Ovary (tissue), 9 donors: ENCODE data around the gene AQP7. TPM values are rescaled to one million over a fixed set of nuclear protein-coding genes. Genes with fewer than 3 reads are reported as not detected.
"Not testable (repeated sequence)": the region's sequence is repeated elsewhere in the genome, so short reads cannot be mapped to it uniquely, and the experiment has no call there.

Experiments used
- DNase-seq, 5 donors: peaks; one replicate each; pipeline ENCODE4 v3.0.0-alpha.2; 2019 to 2020
- H3K27ac ChIP-seq, 2 donors: fragments of 200-600 bp; one replicate each; pipeline versions ENCODE4 v1.5.1 to v1.8.0; 2019 to 2022
- H3K27me3 ChIP-seq: fragments of 200-600 bp; one replicate; pipeline ENCODE4 v1.8.0; 2022
- H3K36me3 ChIP-seq: fragments of 200-600 bp; sonication (generic); one replicate; pipeline ENCODE4 v1.5.1; 2019
- H3K4me1 ChIP-seq: one replicate; pipeline ENCODE4 v1.8.1; 2013; ENCODE audit warnings: mild to moderate bottlenecking, moderate library complexity; ENCODE audit not compliant: insufficient read depth
- H3K4me3 ChIP-seq: fragments of 200-600 bp; sonication (generic); one replicate; pipeline ENCODE4 v1.5.1; 2017
- H3K9me3 ChIP-seq, 2 donors: fragments of 200-600 bp in 1 of 2; sonication (generic) in 1 of 2; one replicate each; pipeline versions ENCODE4 v1.5.1 to v1.8.1; 2013 to 2019; ENCODE audit warnings: mild to moderate bottlenecking in 1 of 2, moderate library complexity in 1 of 2
- CTCF ChIP-seq, 3 donors: fragments of 450-650 bp in 2 of 3; fragments of 200-600 bp in 1 of 3; IDR thresholded peaks; one replicate each; pipeline versions ENCODE4 v1.5.1 to v1.8.0; 2016 to 2022; ENCODE audit warnings: antibody characterized with exemption in 3 of 3, mild to moderate bottlenecking in 1 of 3
- EP300 ChIP-seq: sonication (generic); formaldehyde crosslinking; IDR thresholded peaks from one replicate; pipeline ENCODE4 v1.6.1; 2017; ENCODE audit warnings: antibody characterized with exemption
- POLR2A ChIP-seq: fragments of 450-650 bp; IDR thresholded peaks from one replicate; pipeline ENCODE4 v1.6.1; 2017; ENCODE audit warnings: antibody characterized with exemption, mild to moderate bottlenecking, moderate library complexity
- WGBS, 3 donors: extraction: QIAGEN DNeasy Blood & Tissue Kit in 1 of 3; methylation state at CpG; one replicate each; pipeline versions ENCODE4 v1.1.5 to v1.1.7; 2013 to 2017; 5-methylcytosine and 5-hydroxymethylcytosine counted together
- intact Hi-C, 4 donors: fragments of 100-400 bp; cut with DNase I; formaldehyde crosslinking; loops; one replicate each; pipeline versions ENCODE4 v1.11.0 to v1.15.1; 2022 to 2023
- polyA plus RNA-seq, 2 donors: library from polyadenylated mRNA; stranded (reverse); fragments of 200-250 nt in 1 of 2; fragments of 350-450 nt in 1 of 2; fragmentation: Illumina TruSeq in 1 of 2; extraction: RNeasy Lipid Tissue Mini Kit (QIAGEN cat#74804) in 1 of 2; gene quantifications; one replicate each; pipeline ENCODE4 v1.2.3, GENCODE V29; 2013 to 2014
- total RNA-seq, 7 donors: library from RNA; depleted of rRNA in 2 of 7; stranded (reverse); fragments of >200 nt in 2 of 7; fragmentation: NEBNext Ultra II Directional in 3 of 7; extraction: Animal tissue kit (Norgen Biotek cat#: 25700) in 3 of 7; gene quantifications; one replicate each; pipeline versions ENCODE4 v1.1.0 to v1.2.4, GENCODE V29; 2016 to 2023
- donor health status: DM: no; HTN: no; CAD: no; lungs with moderate emphysema.
- donor health status: DM: no; HTN: no; CAD: no.
- donor health status: Bipolar disorder and iron deficiency.
- donor health status: DM: yes; HTN: yes; CAD: no.
- donor health status: DM: no; HTN: no; CAD: no.
- donor health status: DM: yes; HTN: yes; CAD: no.

The AQP7 gene
- total and polyA plus RNA-seq, 9 donors, result 1.1 to 3.8 (median 2.2) TPM

- no peak for TF ChIP-seq POLR2A
- no peak for TF ChIP-seq EP300
- TF ChIP-seq CTCF (IDR thresholded peaks at IDR 0.05), result no peak
- Histone ChIP-seq H3K4me1 (no peaks in the 10 kb centered on the region), H3K27ac (no peak overlapping the region), H3K27me3 (no peaks in the 10 kb centered on the region), H3K4me3 (no peak overlapping the region), H3K36me3 (no peaks in the 10 kb centered on the region), H3K9me3 (no peaks in the 10 kb centered on the region)
- intact Hi-C loops, result loop anchor here in 1 of 4 donors (5.0 kb wide), 1 partner anchor 53 kb away; no protein-coding TSS in a partner anchor
- WGBS, 3 donors, result 70 to 76% (median 74%) methylated on average over 3 of the region's 3 CpGs
- DNase-seq, result no peak
Observed at GRCh38 chr9:33414268-33414667, 11.9 kb upstream of the AQP7 start.

- no peaks in the 10 kb centered on the region for H3K9me3 ChIP-seq
- H3K27me3 ChIP-seq, result no peaks in the 10 kb centered on the region
- TF ChIP-seq EP300 (no peak), POLR2A (no peak)
- H3K27ac ChIP-seq, result no peak overlapping the region
- intact Hi-C loops, result no loop called here
- no peaks in the 10 kb centered on the region for H3K4me1 ChIP-seq
- H3K4me3 ChIP-seq, result no peak overlapping the region
- H3K36me3 ChIP-seq, result no peaks in the 10 kb centered on the region
- 62 to 77% (median 70%) methylated on average over 5 of the region's 5 CpGs for WGBS, 3 donors
- DNase-seq, result no peak
Observed at GRCh38 chr9:33408087-33408486, 5.7 kb upstream of the AQP7 start.

- intact Hi-C loops, result no loop called here
- no peak overlapping the region for H3K4me3 ChIP-seq
- TF ChIP-seq EP300 (no peak), CTCF (IDR thresholded peaks at IDR 0.05) (no peak), POLR2A (no peak)
Observed at GRCh38 chr9:33407061-33407460, 4.7 kb upstream of the AQP7 start.

GRCh38 chr9:33404788-33405362 lies 2.5 kb upstream of the AQP7 start:
- no peaks in the 10 kb centered on the region for H3K36me3 ChIP-seq
- intact Hi-C loops, result no loop called here
- no peak for DNase-seq
- H3K4me1 ChIP-seq, result peaks cover 6% of the 10 kb centered on the region
- no peaks in the 10 kb centered on the region for H3K9me3 ChIP-seq
- no peak for TF ChIP-seq POLR2A
- no peak for TF ChIP-seq CTCF (IDR thresholded peaks at IDR 0.05)
- no peak for TF ChIP-seq EP300
- no peak overlapping the region for H3K27ac ChIP-seq
- 85 to 90% (median 87%) methylated on average over 4 of the region's 4 CpGs for WGBS, 3 donors
- no peak overlapping the region for H3K4me3 ChIP-seq
- no peaks in the 10 kb centered on the region for H3K27me3 ChIP-seq

More at GRCh38 chr9:33407061-33407460, 4.7 kb upstream of the AQP7 start:
- no peak for DNase-seq
- Histone ChIP-seq H3K9me3 (no peaks in the 10 kb centered on the region), H3K27me3 (no peaks in the 10 kb centered on the region), H3K4me1 (peaks cover under 1% of the 10 kb centered on the region), H3K27ac (no peak overlapping the region), H3K36me3 (no peaks in the 10 kb centered on the region)
- WGBS, 3 donors, result 91 to 97% (median 96%) methylated on average over 3 of the region's 3 CpGs

- no peaks in the 10 kb centered on the region for H3K27me3 ChIP-seq
- DNase-seq, result no peak
- peaks cover 8% of the 10 kb centered on the region for H3K4me1 ChIP-seq
- intact Hi-C loops, result no loop called here
- H3K9me3 ChIP-seq, result no peaks in the 10 kb centered on the region
- TF ChIP-seq POLR2A (no peak), CTCF (IDR thresholded peaks at IDR 0.05) (no peak), EP300 (no peak)
- H3K4me3 ChIP-seq, result no peak overlapping the region
- 82 to 87% (median 86%) methylated on average over 17 of the region's 17 CpGs for WGBS, 3 donors
- no peaks in the 10 kb centered on the region for H3K36me3 ChIP-seq
- no peak overlapping the region for H3K27ac ChIP-seq
Observed at GRCh38 chr9:33403941-33404787, 1.8 kb upstream of the AQP7 start.

- DNase-seq, intact Hi-C loops, H3K36me3 ChIP-seq, H3K9me3 ChIP-seq, H3K4me3 ChIP-seq, H3K4me1 ChIP-seq, H3K27me3 ChIP-seq: not testable (repeated sequence)
- H3K27ac ChIP-seq, result peak overlapping the region in 1 of 2 donors; percentile 21
- 22 to 53% (median 46%) methylated on average over 9 to 10 of the region's 10 CpGs for WGBS, 3 donors
Observed at GRCh38 chr9:33401809-33402208, 559 bp downstream of the AQP7 start.

- H3K36me3 ChIP-seq, H3K4me1 ChIP-seq, H3K4me3 ChIP-seq, H3K9me3 ChIP-seq, H3K27me3 ChIP-seq, intact Hi-C loops, DNase-seq, H3K27ac ChIP-seq: not testable (repeated sequence)
- 88 to 92% (median 88%) methylated on average over 4 of the region's 4 CpGs for WGBS, 3 donors
Observed at GRCh38 chr9:33399047-33399446, 3.3 kb downstream of the AQP7 start.
